Heart left ventricle (tissue), 13 donors: ENCODE data around the gene FSD2.

Source experiments
- POLR2A ChIP-seq, 2 donors: fragments of 450-650 bp; IDR thresholded peaks; one replicate each; pipeline ENCODE4 v1.6.1; 2017; ENCODE audit warnings: antibody characterized with exemption in 2 of 2, mild to moderate bottlenecking in 2 of 2, moderate library complexity in 2 of 2
- TF ChIP-seq, protein P1 (sequence below), 12 donors: fragments of 200-600 bp; sonication (generic) in 4 of 12; IDR thresholded peaks; one replicate each; pipeline versions ENCODE4 v1.5.0 to v1.8.0; 2018 to 2022; ENCODE audit warnings: antibody characterized with exemption in 12 of 12, mild to moderate bottlenecking in 5 of 12
- donor health status: ischemic (EF 13 %, LVEDD 7.1; RV severe dilation, severe dysfunction).
- donor health status: DM: no; HTN: yes; CAD: no.
- donor health status: DM: no; HTN: no; CAD: no.
- donor health status: ischemic (EF 25% LVEDD 6.9; RV normal size, moderate dysfunction).
- donor health status: ischemic (EF 25% LVEDD 5.7; RV mildly dilated, moderate dysfunction).
- donor health status: ischemic (EF 35%, LVEDD 5.7; RV mildly dilated, moderate dysfunction).
- donor health status: nonischemic (EF 11% LVEDD 7.7; RV severe dilation, severe dysfunction).
- donor health status: DM: yes; HTN: yes; CAD: no.
- donor health status: PGD.
- donor health status: ischemic (EF 29% LVEDD 5.4; RV normal size, mild dysfunction).
- donor health status: nonischemic (EF 23%, LVEDD 6.1; RV moderate dilation, normal function).

DNA sequence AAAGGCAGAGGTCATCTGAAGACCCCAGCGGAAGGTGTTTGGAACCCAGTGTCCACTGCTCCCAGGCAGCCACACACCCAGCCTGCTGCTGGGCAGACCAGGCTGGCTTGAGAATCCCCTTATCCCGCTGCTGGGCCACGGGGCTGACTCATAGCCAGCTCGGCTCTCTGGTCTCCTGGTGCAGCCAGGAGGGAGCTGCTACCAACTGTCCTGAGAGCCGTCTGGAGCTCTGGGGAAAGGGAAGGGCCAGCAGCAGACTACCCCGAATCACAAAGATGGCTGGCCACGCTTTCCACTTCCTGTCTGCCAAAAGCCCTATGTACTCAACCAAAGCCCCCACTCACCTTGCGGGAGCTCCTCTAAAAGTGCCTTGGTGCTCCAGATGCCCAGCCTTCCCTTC lies 41.8 kb upstream of the FSD2 start:
- TF ChIP-seq, protein P1, sequence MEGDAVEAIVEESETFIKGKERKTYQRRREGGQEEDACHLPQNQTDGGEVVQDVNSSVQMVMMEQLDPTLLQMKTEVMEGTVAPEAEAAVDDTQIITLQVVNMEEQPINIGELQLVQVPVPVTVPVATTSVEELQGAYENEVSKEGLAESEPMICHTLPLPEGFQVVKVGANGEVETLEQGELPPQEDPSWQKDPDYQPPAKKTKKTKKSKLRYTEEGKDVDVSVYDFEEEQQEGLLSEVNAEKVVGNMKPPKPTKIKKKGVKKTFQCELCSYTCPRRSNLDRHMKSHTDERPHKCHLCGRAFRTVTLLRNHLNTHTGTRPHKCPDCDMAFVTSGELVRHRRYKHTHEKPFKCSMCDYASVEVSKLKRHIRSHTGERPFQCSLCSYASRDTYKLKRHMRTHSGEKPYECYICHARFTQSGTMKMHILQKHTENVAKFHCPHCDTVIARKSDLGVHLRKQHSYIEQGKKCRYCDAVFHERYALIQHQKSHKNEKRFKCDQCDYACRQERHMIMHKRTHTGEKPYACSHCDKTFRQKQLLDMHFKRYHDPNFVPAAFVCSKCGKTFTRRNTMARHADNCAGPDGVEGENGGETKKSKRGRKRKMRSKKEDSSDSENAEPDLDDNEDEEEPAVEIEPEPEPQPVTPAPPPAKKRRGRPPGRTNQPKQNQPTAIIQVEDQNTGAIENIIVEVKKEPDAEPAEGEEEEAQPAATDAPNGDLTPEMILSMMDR (IDR thresholded peaks at IDR 0.05) = no peak
- TF ChIP-seq POLR2A (IDR thresholded peaks at IDR 0.05) = no peak
